ENCODE measurements around the gene CIC.

- TF ChIP-seq POLR2AphosphoS5 (IDR thresholded peaks at IDR 0.05), result no peak
- TF ChIP-seq, protein P1, sequence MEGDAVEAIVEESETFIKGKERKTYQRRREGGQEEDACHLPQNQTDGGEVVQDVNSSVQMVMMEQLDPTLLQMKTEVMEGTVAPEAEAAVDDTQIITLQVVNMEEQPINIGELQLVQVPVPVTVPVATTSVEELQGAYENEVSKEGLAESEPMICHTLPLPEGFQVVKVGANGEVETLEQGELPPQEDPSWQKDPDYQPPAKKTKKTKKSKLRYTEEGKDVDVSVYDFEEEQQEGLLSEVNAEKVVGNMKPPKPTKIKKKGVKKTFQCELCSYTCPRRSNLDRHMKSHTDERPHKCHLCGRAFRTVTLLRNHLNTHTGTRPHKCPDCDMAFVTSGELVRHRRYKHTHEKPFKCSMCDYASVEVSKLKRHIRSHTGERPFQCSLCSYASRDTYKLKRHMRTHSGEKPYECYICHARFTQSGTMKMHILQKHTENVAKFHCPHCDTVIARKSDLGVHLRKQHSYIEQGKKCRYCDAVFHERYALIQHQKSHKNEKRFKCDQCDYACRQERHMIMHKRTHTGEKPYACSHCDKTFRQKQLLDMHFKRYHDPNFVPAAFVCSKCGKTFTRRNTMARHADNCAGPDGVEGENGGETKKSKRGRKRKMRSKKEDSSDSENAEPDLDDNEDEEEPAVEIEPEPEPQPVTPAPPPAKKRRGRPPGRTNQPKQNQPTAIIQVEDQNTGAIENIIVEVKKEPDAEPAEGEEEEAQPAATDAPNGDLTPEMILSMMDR (IDR thresholded peaks at IDR 0.05), result no peak
- no peak for TF ChIP-seq POLR2A (IDR thresholded peaks at IDR 0.05)
- TF ChIP-seq EP300 (IDR thresholded peaks at IDR 0.05), result no peak
Measured at GRCh38 chr19:42324655-42325307, 55.7 kb downstream of the CIC start.

Data from suprapubic skin (tissue), 4 donors.